H1 (cell line): ENCODE results near the gene ZMIZ1. TPM values are rescaled to one million over a fixed set of nuclear protein-coding genes. Genes with fewer than 3 reads are reported as not detected.

Experiments used
- CTCF ChIA-PET: fragments of 300-600 bp; sonication (Branson Sonifier 250); formaldehyde crosslinking; loops from one replicate; lab custom pipeline; 2021; ENCODE audit not compliant: partially characterized antibody; lab: Charles Lee
- POLR2A ChIA-PET: fragments of 300-600 bp; sonication (Branson Sonifier 250); formaldehyde crosslinking; loops from one replicate; lab custom pipeline; 2021; ENCODE audit warnings: inconsistent platforms; ENCODE audit not compliant: partially characterized antibody; lab: Charles Lee
- DNase-seq, 2 experiments: peaks; one replicate each; pipeline versions ENCODE4 v3.0.0 to v3.0.0-alpha.2; 2010 to 2022; ENCODE audit warnings: low spot score in 2 of 2, low read depth in 1 of 2, mixed read lengths in 1 of 2
- FAIRE-seq: peaks from 2 replicates; lab custom pipeline; 2011; peaks lifted over from hg19 to GRCh38; lab: Jason Lieb, UNC
- H2AFZ ChIP-seq: 2 replicates; pipeline ENCODE4 v1.8.1; 2012; ENCODE audit warnings: low read length, inconsistent platforms
- H2AK5ac ChIP-seq: 2 replicates; pipeline ENCODE4 v1.6.1; 2013; ENCODE audit warnings: low read depth, low read length
- H2BK120ac ChIP-seq: replicated peaks from 2 replicates; pipeline ENCODE3; 2013; ENCODE audit warnings: low read depth, low read length, inconsistent platforms
- H2BK12ac ChIP-seq: 2 replicates; pipeline ENCODE4 v1.6.1; 2013; ENCODE audit warnings: low read depth, low read length
- H2BK15ac ChIP-seq: 2 replicates; pipeline ENCODE4 v1.6.1; 2013; ENCODE audit warnings: low read length
- H2BK20ac ChIP-seq: 2 replicates; pipeline ENCODE4 v1.6.1; 2013; ENCODE audit warnings: low read length
- H2BK5ac ChIP-seq: 2 replicates; pipeline ENCODE4 v1.6.1; 2013; ENCODE audit warnings: low read depth, low read length
- H3K14ac ChIP-seq: 2 replicates; pipeline ENCODE4 v1.6.1; 2013; ENCODE audit warnings: inconsistent platforms; ENCODE audit not compliant: insufficient read length
- H3K18ac ChIP-seq: 2 replicates; pipeline ENCODE4 v1.6.1; 2013; ENCODE audit warnings: low read length; ENCODE audit errors: extremely low read depth
- H3K23ac ChIP-seq: 2 replicates; pipeline ENCODE4 v1.6.1; 2013; ENCODE audit warnings: inconsistent platforms; ENCODE audit not compliant: insufficient read length
- H3K23me2 ChIP-seq: 2 replicates; pipeline ENCODE4 v1.6.1; 2013; ENCODE audit warnings: low read depth, low read length
- H3K27ac ChIP-seq: 2 replicates; pipeline ENCODE4 v1.6.1; 2011; ENCODE audit warnings: low read depth, low read length, inconsistent platforms
- H3K27me3 ChIP-seq, 4 experiments: replicated peaks in 1 of 4; 1 replicate in 1 of 4; 2 replicates in 3 of 4; pipeline versions ENCODE4 v1.6.1 to v1.8.1; 2011 to 2013; ENCODE audit warnings: low read length in 3 of 4, mild to moderate bottlenecking in 3 of 4, inconsistent platforms in 2 of 4, mixed read lengths in 2 of 4, moderate library complexity in 1 of 4; ENCODE audit not compliant: control insufficient read depth in 3 of 4, insufficient read depth in 3 of 4; ENCODE audit errors: extremely low read depth in 1 of 4
- H3K36me3 ChIP-seq, 4 experiments: 2 replicates each; pipeline versions ENCODE4 v1.6.1 to v1.8.1; 2011 to 2013; ENCODE audit warnings: mild to moderate bottlenecking in 4 of 4, low read length in 3 of 4, moderate library complexity in 2 of 4, control low read depth in 1 of 4, inconsistent platforms in 1 of 4; ENCODE audit not compliant: insufficient read depth in 4 of 4, control insufficient read depth in 2 of 4
- H3K4ac ChIP-seq: replicated peaks from 2 replicates; pipeline ENCODE3; 2013; ENCODE audit warnings: low read length, low read depth, mixed read lengths, inconsistent platforms; ENCODE audit not compliant: insufficient read length
- H3K4me1 ChIP-seq, 4 experiments: replicated peaks in 1 of 4; 1 replicate in 1 of 4; 2 replicates in 3 of 4; pipeline versions ENCODE4 v1.6.1 to v1.8.1; 2011 to 2013; ENCODE audit warnings: low read length in 3 of 4, inconsistent platforms in 2 of 4, mixed read lengths in 1 of 4; ENCODE audit not compliant: insufficient read depth in 4 of 4, control insufficient read depth in 3 of 4
- H3K4me2 ChIP-seq, 2 experiments: 2 replicates each; pipeline versions ENCODE4 v1.6.1 to v1.8.1; 2011 to 2013; ENCODE audit warnings: low read depth in 2 of 2, low read length in 2 of 2, control low read depth in 1 of 2, inconsistent platforms in 1 of 2, mild to moderate bottlenecking in 1 of 2; ENCODE audit not compliant: insufficient read depth in 1 of 2
- H3K4me3 ChIP-seq, 4 experiments: fragments of 200-600, 300-600 bp in 1 of 4; sonication (generic), shearing (Covaris generic), sonication (Bioruptor Twin) in 1 of 4; 2 replicates each; pipeline versions ENCODE4 v1.5.1 to v1.8.1; 2011 to 2016; ENCODE audit warnings: low read length in 4 of 4, low read depth in 3 of 4, control low read depth in 2 of 4, inconsistent platforms in 2 of 4, mild to moderate bottlenecking in 2 of 4, mixed read lengths in 1 of 4, moderate library complexity in 1 of 4; ENCODE audit not compliant: insufficient read depth in 2 of 4; ENCODE audit errors: extremely low read depth in 1 of 4
- H3K56ac ChIP-seq: replicated peaks from 2 replicates; pipeline ENCODE3; 2013; ENCODE audit warnings: low read depth, mild to moderate bottlenecking, mixed read lengths, low read length, inconsistent platforms; ENCODE audit not compliant: insufficient read length
- H3K79me1 ChIP-seq: 2 replicates; pipeline ENCODE4 v1.6.1; 2013; ENCODE audit warnings: low read depth, low read length, control low read depth
- H3K79me2 ChIP-seq, 2 experiments: 2 replicates each; pipeline versions ENCODE4 v1.6.1 to v1.8.1; 2012 to 2013; ENCODE audit warnings: low read length in 2 of 2, mild to moderate bottlenecking in 2 of 2, inconsistent platforms in 1 of 2; ENCODE audit not compliant: insufficient read depth in 2 of 2, control insufficient read depth in 1 of 2
- H3K9ac ChIP-seq, 4 experiments: replicated peaks in 1 of 4; 1 replicate in 1 of 4; 2 replicates in 3 of 4; pipeline versions ENCODE4 v1.6.1 to v1.8.1; 2011 to 2013; ENCODE audit warnings: low read depth in 3 of 4, low read length in 3 of 4, control low read depth in 2 of 4, mild to moderate bottlenecking in 2 of 4, moderate library complexity in 2 of 4, inconsistent platforms in 1 of 4; ENCODE audit errors: extremely low read depth in 1 of 4
- H3K9me3 ChIP-seq, 2 experiments: 2 replicates each; pipeline versions ENCODE4 v1.6.1 to v1.8.1; 2012 to 2013; ENCODE audit warnings: mild to moderate bottlenecking in 2 of 2, moderate library complexity in 2 of 2, control low read depth in 1 of 2, inconsistent platforms in 1 of 2, low read depth in 1 of 2, low read length in 1 of 2, mixed read lengths in 1 of 2; ENCODE audit not compliant: insufficient read depth in 2 of 2
- H4K20me1 ChIP-seq, 2 experiments: replicated peaks in 1 of 2; 2 replicates each; pipeline versions ENCODE3 to v1.8.1; 2011 to 2013; ENCODE audit warnings: inconsistent platforms in 2 of 2, low read length in 2 of 2, mild to moderate bottlenecking in 1 of 2; ENCODE audit not compliant: insufficient read depth in 2 of 2, control insufficient read depth in 1 of 2
- H4K5ac ChIP-seq: 2 replicates; pipeline ENCODE4 v1.6.1; 2013; ENCODE audit warnings: low read length, low read depth, mixed read lengths, inconsistent platforms; ENCODE audit not compliant: insufficient read length
- H4K8ac ChIP-seq: 2 replicates; pipeline ENCODE4 v1.8.0; 2013; ENCODE audit warnings: mild to moderate bottlenecking, moderate library complexity, low read length, inconsistent platforms; ENCODE audit not compliant: insufficient read depth; ENCODE audit errors: extremely low read depth
- H4K91ac ChIP-seq: replicated peaks from 2 replicates; pipeline ENCODE3; 2013; ENCODE audit warnings: low read length, mixed read lengths, inconsistent platforms; ENCODE audit not compliant: insufficient read length
- EZH2 ChIP-seq: fragments of 200-600 bp; sonication (generic); IDR thresholded peaks from 2 replicates; pipeline ENCODE4 v1.7.1; 2012; ENCODE audit warnings: low read depth, mild to moderate bottlenecking, moderate library complexity, low read length, inconsistent platforms; ENCODE audit not compliant: severe bottlenecking
- RAD21 ChIP-seq, 2 experiments: IDR thresholded peaks in 1 of 2; conservative IDR thresholded peaks in 1 of 2; 2 replicates each; pipeline ENCODE4 v1.6.1; 2011; ENCODE audit warnings: low read depth in 2 of 2, low read length in 2 of 2, improper control_type of control experiment in 1 of 2, inconsistent platforms in 1 of 2, mild to moderate bottlenecking in 1 of 2, moderate library complexity in 1 of 2
- WGBS, 2 experiments: shearing (Covaris generic) in 1 of 2; methylation state at CpG; one replicate each; pipeline versions ENCODE4 v1.1.6 to v1.1.7; 2013 to 2015; ENCODE audit warnings: low lambda C conversion rate in 2 of 2, mixed read lengths in 2 of 2, inconsistent platforms in 1 of 2, low coverage in 1 of 2, missing lambda C conversion rate in 1 of 2; ENCODE audit not compliant: insufficient replicate concordance in 2 of 2, insufficient coverage in 1 of 2, insufficient read length in 1 of 2; ENCODE audit errors: extremely low coverage in 1 of 2, missing lambda C conversion rate in 1 of 2; 5-methylcytosine and 5-hydroxymethylcytosine counted together
- polyA plus RNA-seq, 7 experiments: library from polyadenylated mRNA; depleted of rRNA in 3 of 7; stranded (reverse) in 5 of 7; unstranded in 2 of 7; fragments of >200 nt in 5 of 7; fragments of 200-250 nt in 2 of 7; gene quantifications; 1 replicate in 5 of 7; 2 replicates in 1 of 7; 4 replicates in 1 of 7; pipeline versions ENCODE4 v1.2.1 to v1.2.3, GENCODE V29; 2011 to 2013; ENCODE audit warnings: missing spikeins in 2 of 7, mixed read lengths in 2 of 7
- total RNA-seq: library from RNA; stranded (reverse); fragmentation: NEBNext Ultra II Directional; extraction: Animal tissue kit (Norgen Biotek cat#: 25700); gene quantifications from 2 replicates; pipeline ENCODE4 v1.2.1, GENCODE V29; 2021

Gene ZMIZ1
- total and polyA plus RNA-seq, 2 of the 8 experiments (the other 6 are each of a cell fraction or from before 2014, with no cell fraction given) = 8.1 to 28.0 TPM

DNA sequence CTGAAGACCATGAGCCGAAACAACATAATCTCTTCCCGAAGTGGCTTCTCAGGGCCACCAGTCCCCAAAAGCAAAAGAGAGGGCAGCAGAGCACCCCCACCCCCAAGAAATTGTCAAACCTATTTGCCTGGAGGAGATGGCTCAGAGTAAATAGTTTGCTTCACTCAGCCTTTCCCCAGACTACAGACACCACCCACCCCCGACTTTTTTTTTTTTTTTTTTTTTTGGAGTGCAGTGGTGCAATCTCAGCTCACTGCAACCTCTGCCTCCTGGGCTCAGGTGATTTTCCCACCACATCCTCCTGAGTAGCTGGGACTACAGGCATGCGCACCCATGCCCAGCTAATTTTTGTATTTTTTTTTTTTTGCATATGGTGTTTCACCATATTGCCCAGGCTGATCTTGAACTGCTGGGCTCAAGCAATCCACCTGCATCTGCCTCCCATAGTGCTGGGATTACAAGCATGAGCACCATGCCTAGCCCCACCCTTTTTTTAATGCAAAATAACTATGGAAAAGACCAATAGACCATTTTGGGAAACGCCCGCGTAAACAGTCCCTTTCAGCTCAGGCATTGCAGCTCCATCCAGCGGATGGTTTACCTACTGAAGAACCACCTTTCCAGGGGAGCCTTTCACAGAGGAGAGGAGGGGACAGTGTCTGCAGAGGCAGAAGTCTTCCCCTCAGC is 9.7 kb downstream of the ZMIZ1 start:
- Histone ChIP-seq H2BK12ac (no peak overlapping the region), H4K8ac (no peak overlapping the region), H3K79me1 (peaks cover 53% of the 10 kb centered on the region), H2AFZ (no peak overlapping the region), H2BK5ac (no peak overlapping the region), H4K5ac (no peak overlapping the region), H3K23me2 (no peaks in the 10 kb centered on the region), H2BK15ac (no peak overlapping the region), H3K14ac (no peak overlapping the region), H3K27ac (no peak overlapping the region), H3K9ac (no peak overlapping the region), H3K56ac (no peak overlapping the region), H4K20me1 (peaks cover 32 to 59% of the 10 kb centered on the region in 2 experiments), H3K36me3 (no peaks in the 10 kb centered on the region), H3K4me1 (peaks cover 0 to 29% (median 11%) of the 10 kb centered on the region in 4 experiments; a peak in 5 of 7 replicates), H3K9me3 (no peaks in the 10 kb centered on the region), H2AK5ac (no peak overlapping the region), H3K4ac (no peak overlapping the region), H2BK20ac (no peak overlapping the region), H3K23ac (no peak overlapping the region), H3K18ac (no peak overlapping the region), H3K4me3 (no peak overlapping the region), H3K4me2 (no peak overlapping the region; a peak in 1 of 4 replicates), H3K27me3 (no peaks in the 10 kb centered on the region), H2BK120ac (no peak overlapping the region), H4K91ac (no peak overlapping the region), H3K79me2 (peaks cover 18 to 100% of the 10 kb centered on the region in 2 experiments)
- ChIA-PET POLR2A (no interaction called here), CTCF (interaction anchor here (0.9 to 3.7 kb wide), 6 partner anchors 27 to 119 kb away, joined by 3 to 11 read pairs (median 4); no protein-coding TSS in a partner anchor)
- FAIRE-seq (no peak), DNase-seq (no peak)
- 82% methylated on average over 7 of the region's 8 CpGs; no CpG with 5 or more reads in 1 of the 2 experiments for WGBS, 2 experiments
- peak in 1 of 2 experiments; percentile 24; a peak in 1 of 4 replicates for TF ChIP-seq RAD21 (IDR thresholded peaks at IDR 0.05 in 1 of 2, conservative IDR thresholded peaks at IDR 0.05 in 1 of 2; ENCODE audit: low read depth in 2 of 2, low read length in 2 of 2)
- no peak for TF ChIP-seq EZH2
